Endothelial cell of umbilical vein (primary cell): ENCODE results near the gene TTC34.
"Not testable (repeated sequence)": the region's sequence is repeated elsewhere in the genome, so short reads cannot be mapped to it uniquely, and the experiment has no call there.

Experiments used
- CTCF ChIP-seq, 2 donors: IDR thresholded peaks; 1 replicate in 1 of 2; 2 replicates in 1 of 2; pipeline ENCODE4 v1.5.1; 2011; ENCODE audit warnings: low read length in 2 of 2, mild to moderate bottlenecking in 2 of 2, moderate library complexity in 2 of 2, control low read depth in 1 of 2, inconsistent platforms in 1 of 2, low read depth in 1 of 2; ENCODE audit not compliant: insufficient read depth in 1 of 2; ENCODE audit errors: extremely low read depth in 1 of 2
- EZH2 ChIP-seq: IDR thresholded peaks from 2 replicates; pipeline ENCODE4 v1.6.1; 2012; ENCODE audit warnings: borderline replicate concordance, low read depth, mild to moderate bottlenecking, moderate library complexity, low read length, inconsistent platforms; ENCODE audit not compliant: severe bottlenecking
- FOS ChIP-seq: IDR thresholded peaks from 2 replicates; pipeline ENCODE4 v1.6.1; 2011; ENCODE audit warnings: mild to moderate bottlenecking, low read length, moderate library complexity, borderline replicate concordance; ENCODE audit not compliant: insufficient read depth
- GATA2 ChIP-seq: IDR thresholded peaks from 2 replicates; pipeline ENCODE4 v1.7.0; 2011; ENCODE audit warnings: low read depth, mild to moderate bottlenecking, moderate library complexity, mixed read lengths, low read length; ENCODE audit not compliant: insufficient read length, insufficient read depth
- MYC ChIP-seq: IDR thresholded peaks from one replicate; pipeline ENCODE4 v1.6.1; 2011; ENCODE audit warnings: mild to moderate bottlenecking, low read depth, low read length
- POLR2A ChIP-seq: IDR thresholded peaks from 2 replicates; pipeline ENCODE4 v1.6.1; 2012; ENCODE audit warnings: low read depth, mild to moderate bottlenecking, control low read depth, low read length
- POLR2AphosphoS5 ChIP-seq: IDR thresholded peaks from 2 replicates; pipeline ENCODE4 v1.6.1; 2012; ENCODE audit warnings: low read depth, mild to moderate bottlenecking, control low read depth, low read length, moderate library complexity; ENCODE audit not compliant: insufficient read depth
- TF ChIP-seq, protein P1 (sequence below): IDR thresholded peaks from 2 replicates; pipeline ENCODE4 v1.6.1; 2011; ENCODE audit not compliant: insufficient read depth, insufficient read length

DNA sequence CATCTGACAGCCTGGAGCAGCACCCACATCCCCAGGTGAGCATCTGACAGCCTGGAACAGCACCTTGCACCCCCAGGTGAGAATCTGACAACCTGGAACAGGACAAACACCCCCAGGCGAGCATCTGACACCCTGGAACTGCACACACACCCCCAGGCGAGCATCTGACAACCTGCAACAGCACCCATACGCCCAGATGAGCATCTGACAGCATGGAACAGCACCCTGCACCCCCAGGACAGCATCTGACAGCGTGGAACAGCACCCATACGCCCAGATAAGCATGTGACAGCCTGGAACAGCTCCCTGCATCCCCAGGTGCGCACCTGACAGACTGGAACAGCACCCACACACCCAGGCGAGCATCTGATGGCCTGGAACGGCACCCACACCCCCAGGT is 49.0 kb downstream of the TTC34 start:
- not testable (repeated sequence) for TF ChIP-seq CTCF (IDR thresholded peaks at IDR 0.05; ENCODE audit: extremely low read depth in 1 of 2, insufficient read depth in 1 of 2, low read depth in 1 of 2, low read length in 2 of 2); POLR2A; GATA2; POLR2AphosphoS5; FOS; EZH2; MYC
- TF ChIP-seq, protein P1, sequence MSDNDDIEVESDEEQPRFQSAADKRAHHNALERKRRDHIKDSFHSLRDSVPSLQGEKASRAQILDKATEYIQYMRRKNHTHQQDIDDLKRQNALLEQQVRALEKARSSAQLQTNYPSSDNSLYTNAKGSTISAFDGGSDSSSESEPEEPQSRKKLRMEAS: not testable (repeated sequence)
